Colonic mucosa (tissue), 4 donors: ENCODE results near the gene AUTS2. TPM values are rescaled to one million over a fixed set of nuclear protein-coding genes. Genes with fewer than 3 reads are reported as not detected.

Source experiments
- DNase-seq: peaks from one replicate; pipeline ENCODE4 v3.0.0-alpha.2; 2020
- H3K27ac ChIP-seq: fragments of 200-600 bp; one replicate; pipeline ENCODE4 v1.8.0; 2021
- H3K27me3 ChIP-seq: fragments of 200-600 bp; one replicate; pipeline ENCODE4 v1.8.0; 2021
- H3K36me3 ChIP-seq: fragments of 200-600 bp; one replicate; pipeline ENCODE4 v1.8.0; 2021
- H3K4me1 ChIP-seq: fragments of 200-600 bp; one replicate; pipeline ENCODE4 v1.8.0; 2021; ENCODE audit warnings: mild to moderate bottlenecking
- H3K4me3 ChIP-seq: fragments of 200-600 bp; one replicate; pipeline ENCODE4 v1.8.0; 2021
- H3K9ac ChIP-seq, 2 donors: one replicate each; pipeline ENCODE4 v1.7.0; 2013; ENCODE audit warnings: control low read depth in 2 of 2, low read depth in 2 of 2, low read length in 2 of 2
- H3K9me3 ChIP-seq: fragments of 200-600 bp; one replicate; pipeline ENCODE4 v1.8.0; 2021
- CTCF ChIP-seq: fragments of 200-600 bp; IDR thresholded peaks from one replicate; pipeline ENCODE4 v1.8.0; 2022; ENCODE audit warnings: antibody characterized with exemption, mild to moderate bottlenecking
- intact Hi-C: fragments of 100-400 bp; cut with DNase I; formaldehyde crosslinking; loops from one replicate; pipeline ENCODE4 v1.14.1; 2022
- total RNA-seq, 2 donors: library from RNA; stranded (reverse); fragmentation: NEBNext Ultra II Directional in 1 of 2; extraction: Animal tissue kit (Norgen Biotek cat#: 25700) in 1 of 2; gene quantifications; one replicate each; pipeline ENCODE4 v1.2.1, GENCODE V29; 2021
- donor health status: healthy.
- donor health status: DM: no; HTN: no; CAD: no.
- donor health status: DM: no; HTN: no; CAD: no.

The AUTS2 gene
- total RNA-seq, 2 donors from 2014 or later: 39.8 to 42.3 TPM

- Histone ChIP-seq H3K27me3 (no peaks in the 10 kb centered on the region), H3K27ac (no peak overlapping the region), H3K9ac (no peak overlapping the region), H3K36me3 (no peaks in the 10 kb centered on the region), H3K4me1 (no peaks in the 10 kb centered on the region), H3K9me3 (no peaks in the 10 kb centered on the region), H3K4me3 (no peak overlapping the region)
- no peak for DNase-seq
- no peak for TF ChIP-seq CTCF
- intact Hi-C loops: no loop called here
Observed at GRCh38 chr7:70720191-70720873, 1122.1 kb downstream of the AUTS2 start.

GRCh38 chr7:70721500-70721899 lies 1123.2 kb downstream of the AUTS2 start:
- TF ChIP-seq CTCF: no peak
- no peak for DNase-seq
- no peak overlapping the region for H3K27ac ChIP-seq
- H3K36me3 ChIP-seq: no peaks in the 10 kb centered on the region
- no peak overlapping the region for H3K9ac ChIP-seq
- intact Hi-C loops: no loop called here
- H3K9me3 ChIP-seq: no peaks in the 10 kb centered on the region
- H3K4me1 ChIP-seq: no peaks in the 10 kb centered on the region
- no peak overlapping the region for H3K4me3 ChIP-seq
- H3K27me3 ChIP-seq: no peaks in the 10 kb centered on the region

GRCh38 chr7:70723339-70723738 lies 1125.1 kb downstream of the AUTS2 start:
- TF ChIP-seq CTCF: no peak
- Histone ChIP-seq H3K4me1 (no peaks in the 10 kb centered on the region), H3K4me3 (no peak overlapping the region), H3K27ac (no peak overlapping the region), H3K36me3 (no peaks in the 10 kb centered on the region), H3K9ac (no peak overlapping the region), H3K27me3 (no peaks in the 10 kb centered on the region), H3K9me3 (no peaks in the 10 kb centered on the region)
- intact Hi-C loops: no loop called here
- DNase-seq: no peak

- intact Hi-C loops: no loop called here
Observed at GRCh38 chr7:70725448-70725847, 1127.2 kb downstream of the AUTS2 start.

GRCh38 chr7:70726294-70726693 lies 1128.0 kb downstream of the AUTS2 start:
- no peak for TF ChIP-seq CTCF
- Histone ChIP-seq H3K4me1 (no peaks in the 10 kb centered on the region), H3K27me3 (no peaks in the 10 kb centered on the region), H3K9ac (no peak overlapping the region), H3K4me3 (no peak overlapping the region), H3K9me3 (no peaks in the 10 kb centered on the region), H3K36me3 (no peaks in the 10 kb centered on the region), H3K27ac (no peak overlapping the region)
- intact Hi-C loops: no loop called here
- DNase-seq: no peak

More at GRCh38 chr7:70725448-70725847, 1127.2 kb downstream of the AUTS2 start:
- Histone ChIP-seq H3K9ac (no peak overlapping the region), H3K27me3 (no peaks in the 10 kb centered on the region), H3K36me3 (no peaks in the 10 kb centered on the region), H3K4me3 (no peak overlapping the region), H3K27ac (no peak overlapping the region), H3K9me3 (no peaks in the 10 kb centered on the region), H3K4me1 (no peaks in the 10 kb centered on the region)
- no peak for TF ChIP-seq CTCF
- DNase-seq: no peak
